ENCODE data around the gene DSCAM. TPM values are rescaled to one million over a fixed set of nuclear protein-coding genes. Genes with fewer than 3 reads are reported as not detected.

Gene DSCAM
- total and polyA plus RNA-seq, 8 donors = 0.37 TPM; not detected in 7

GRCh38 chr21:40210251-40210650 is 636.7 kb downstream of the DSCAM start:
- no peaks in the 10 kb centered on the region for H3K36me3 ChIP-seq
- intact Hi-C loops (cut with DNase I; ENCODE audit: low total_unique reads) = no loop called here

DNA sequence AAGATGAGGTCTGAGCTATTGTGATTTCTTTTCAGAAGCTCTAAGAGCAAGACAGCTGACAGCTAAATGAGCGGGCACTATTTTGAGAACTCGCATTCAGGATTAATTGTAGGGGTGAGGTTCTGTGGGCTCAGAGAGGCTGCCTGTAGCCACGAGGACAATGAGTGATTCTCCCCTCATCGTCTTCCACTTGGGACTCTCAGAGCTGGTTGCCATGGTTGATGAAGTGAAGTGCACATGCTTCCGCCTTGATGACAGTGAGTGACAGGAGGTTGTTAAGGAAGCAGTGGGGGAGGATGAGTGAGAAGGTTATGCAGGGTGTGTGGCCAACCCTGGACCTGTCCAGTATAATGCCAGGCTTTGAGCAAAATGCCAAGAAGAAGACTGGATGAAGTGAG is 638.0 kb downstream of the DSCAM start:
- no peak overlapping the region for H3K4me3 ChIP-seq
- no peak for DNase-seq
- H3K36me3 ChIP-seq = no peaks in the 10 kb centered on the region
- 75 to 80% (median 79%) methylated on average over 5 of the region's 5 CpGs for WGBS, 5 donors
- peaks cover 0 to 4% (median 0%) of the 10 kb centered on the region in 4 donors for H3K4me1 ChIP-seq
- no peaks in the 10 kb centered on the region for H3K27me3 ChIP-seq
- no peaks in the 10 kb centered on the region for H3K9me3 ChIP-seq
- TF ChIP-seq POLR2A (IDR thresholded peaks at IDR 0.05) (no peak), EP300 (IDR thresholded peaks at IDR 0.05) (no peak), CTCF (IDR thresholded peaks at IDR 0.05) (no peak), POLR2AphosphoS5 (IDR thresholded peaks at IDR 0.05) (no peak)
- intact Hi-C loops (cut with DNase I; ENCODE audit: low total_unique reads) = no loop called here
- H3K27ac ChIP-seq = no peak overlapping the region

More at GRCh38 chr21:40210251-40210650, 636.7 kb downstream of the DSCAM start:
- TF ChIP-seq CTCF (IDR thresholded peaks at IDR 0.05) = no peak
- TF ChIP-seq EP300 (IDR thresholded peaks at IDR 0.05) = no peak
- 87 to 97% (median 89%) methylated on average over 2 of the region's 2 CpGs for WGBS, 5 donors
- Histone ChIP-seq H3K4me3 (no peak overlapping the region), H3K27me3 (no peaks in the 10 kb centered on the region), H3K4me1 (no peaks in the 10 kb centered on the region), H3K27ac (no peak overlapping the region), H3K9me3 (no peaks in the 10 kb centered on the region)
- no peak for DNase-seq

- H3K27ac ChIP-seq = no peak overlapping the region
- 79 to 92% (median 89%) methylated on average over 9 of the region's 9 CpGs for WGBS, 5 donors
- no peak overlapping the region for H3K4me3 ChIP-seq
- H3K9me3 ChIP-seq = no peaks in the 10 kb centered on the region
- intact Hi-C loops (cut with DNase I; ENCODE audit: low total_unique reads) = no loop called here
- DNase-seq = no peak
- no peak for TF ChIP-seq EP300 (IDR thresholded peaks at IDR 0.05)
- TF ChIP-seq POLR2A (IDR thresholded peaks at IDR 0.05) = no peak
- no peak for TF ChIP-seq POLR2AphosphoS5 (IDR thresholded peaks at IDR 0.05)
- TF ChIP-seq CTCF (IDR thresholded peaks at IDR 0.05) = no peak
- H3K27me3 ChIP-seq = no peaks in the 10 kb centered on the region
- H3K4me1 ChIP-seq = peaks cover 0 to 4% (median 0%) of the 10 kb centered on the region in 4 donors
- H3K36me3 ChIP-seq = no peaks in the 10 kb centered on the region
Measured at GRCh38 chr21:40208206-40208947, 638.6 kb downstream of the DSCAM start.

DNA sequence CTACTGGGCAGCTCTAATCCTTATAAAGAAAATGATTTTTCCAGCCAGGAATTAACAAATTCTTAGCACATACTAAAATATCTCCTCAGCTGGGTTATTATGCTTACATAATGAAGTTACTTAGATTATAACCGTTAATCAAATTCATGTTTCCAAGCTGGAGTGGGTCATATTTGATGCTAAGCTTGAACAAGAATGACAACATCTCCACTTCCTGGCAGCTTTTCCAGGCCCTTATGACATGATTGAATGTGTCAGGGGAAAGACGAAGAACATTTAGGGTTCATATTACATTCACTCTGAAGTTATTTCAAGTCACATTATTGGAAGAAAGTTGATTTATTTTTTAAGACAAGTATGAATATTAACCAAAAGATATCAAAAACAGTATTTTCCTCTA is 646.0 kb downstream of the DSCAM start:
- H3K36me3 ChIP-seq = no peaks in the 10 kb centered on the region
- no peak overlapping the region for H3K27ac ChIP-seq
- no peak for TF ChIP-seq EP300 (IDR thresholded peaks at IDR 0.05)
- no peak for TF ChIP-seq POLR2A (IDR thresholded peaks at IDR 0.05)
- TF ChIP-seq POLR2AphosphoS5 (IDR thresholded peaks at IDR 0.05) = no peak
- TF ChIP-seq CTCF (IDR thresholded peaks at IDR 0.05) = no peak
- no peak overlapping the region for H3K4me3 ChIP-seq
- 49 to 77% (median 72%) methylated on average over 2 of the region's 2 CpGs for WGBS, 5 donors
- intact Hi-C loops (cut with DNase I; ENCODE audit: low total_unique reads) = no loop called here
- H3K9me3 ChIP-seq = peaks cover 0 to 12% (median 2%) of the 10 kb centered on the region in 4 donors
- peaks cover 0 to 4% (median 0%) of the 10 kb centered on the region in 4 donors for H3K4me1 ChIP-seq
- no peaks in the 10 kb centered on the region for H3K27me3 ChIP-seq
- no peak for DNase-seq
